ENCODE data around the gene RNF144A.

DNA sequence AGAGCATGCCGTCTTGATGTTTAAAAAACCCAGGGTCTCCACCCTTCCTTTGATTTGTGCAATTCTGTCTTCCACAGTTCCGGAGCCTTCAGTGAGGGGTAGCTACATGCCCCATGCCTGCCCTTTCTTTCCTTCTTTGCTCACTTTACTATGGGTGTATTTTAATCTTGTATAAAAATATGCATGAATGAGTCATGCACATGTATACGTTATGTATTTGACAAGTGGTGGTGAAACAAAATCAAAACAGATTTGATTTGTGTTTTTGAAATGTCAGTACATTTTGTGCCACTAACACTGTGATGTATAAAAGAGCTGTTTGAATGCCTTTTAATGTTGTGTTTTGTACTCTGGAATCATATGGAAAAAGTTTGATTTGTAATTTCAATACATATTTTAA is 126.5 kb downstream of the RNF144A start:
- no peak for TF ChIP-seq ZNF274 (IDR thresholded peaks at IDR 0.05; ENCODE audit: low read depth, low read length)
- TF ChIP-seq YY1 (IDR thresholded peaks at IDR 0.05; ENCODE audit: insufficient read depth, insufficient read length), result no peak

Measured in NT2/D1 (cell line).